ENCODE results near the gene CPB1.

DNA sequence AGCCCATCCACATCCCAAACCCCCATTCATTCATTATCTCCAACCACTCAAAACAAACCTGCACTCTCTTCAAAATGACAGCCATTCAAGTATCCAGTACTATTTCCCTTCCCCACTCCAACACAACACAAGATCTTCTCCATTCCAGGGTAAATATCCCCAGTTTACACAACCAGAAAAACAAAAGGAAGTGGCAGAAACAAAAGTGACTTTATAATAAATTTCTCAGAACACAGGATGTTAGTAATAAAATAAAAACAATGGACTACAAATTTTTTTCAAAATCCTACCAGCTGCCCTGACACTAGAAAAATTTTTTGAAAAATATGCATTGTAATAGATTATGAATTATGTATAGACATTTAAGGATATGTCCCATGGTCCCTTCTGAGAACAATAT is 51.6 kb downstream of the CPB1 start:
- TF ChIP-seq POLR2A (IDR thresholded peaks at IDR 0.05): no peak
- no peak for TF ChIP-seq POLR2AphosphoS5 (IDR thresholded peaks at IDR 0.05)
